ENCODE results near the gene FANK1. TPM values are rescaled to one million over a fixed set of nuclear protein-coding genes. Genes with fewer than 3 reads are reported as not detected.

The FANK1 gene
- polyA plus RNA-seq, 1 donor from 2014 or later = 3.1 TPM

DNA sequence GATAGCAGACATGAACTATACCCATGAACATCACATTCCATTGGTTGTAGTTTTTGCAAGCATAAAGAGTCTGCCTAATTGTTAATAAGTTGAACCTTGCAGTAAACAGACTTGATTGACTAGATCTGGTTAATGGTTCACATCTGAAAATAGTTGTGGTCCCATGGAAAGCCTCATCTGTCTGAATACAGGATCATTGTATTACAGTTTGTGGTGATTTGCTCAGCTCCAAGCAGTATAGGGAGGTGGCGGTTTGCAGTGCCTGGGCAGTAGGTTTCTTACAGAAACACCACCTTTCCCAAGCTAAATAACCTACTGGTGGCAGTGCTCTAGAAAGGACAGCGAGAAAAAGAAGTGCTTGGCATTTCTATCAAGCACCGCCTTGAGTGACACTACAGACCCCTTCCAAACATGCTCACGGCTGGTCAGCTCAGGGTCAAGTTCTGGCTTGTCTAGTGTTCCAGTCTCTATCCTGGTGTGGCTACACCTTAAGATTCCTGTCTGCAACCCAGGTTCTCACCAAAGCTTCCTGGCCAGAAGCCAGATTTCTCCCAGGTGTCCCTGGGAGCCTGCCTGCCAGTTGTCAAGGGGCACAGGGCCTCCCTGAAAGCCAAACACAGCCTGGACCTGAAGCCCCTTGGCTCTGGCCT lies 119.9 kb downstream of the FANK1 start:
- no peak overlapping the region for H3K4me3 ChIP-seq (ENCODE audit: low read length)
- no peaks in the 10 kb centered on the region for H3K79me2 ChIP-seq (replicated peaks; ENCODE audit: insufficient read depth, low read length)
- no peak overlapping the region for H3K27ac ChIP-seq (ENCODE audit: low read length)

GRCh38 chr10:126016882-126017281 lies 120.5 kb downstream of the FANK1 start:
- no peak overlapping the region for H3K27ac ChIP-seq (ENCODE audit: low read length)
- H3K4me3 ChIP-seq (ENCODE audit: low read length) = no peak overlapping the region
- no peaks in the 10 kb centered on the region for H3F3A ChIP-seq (ENCODE audit: insufficient read depth, low read length, poor library complexity, severe bottlenecking)
- H3K9ac ChIP-seq (ENCODE audit: low read length) = no peak overlapping the region
- H4K20me1 ChIP-seq (ENCODE audit: insufficient read depth) = no peaks in the 10 kb centered on the region
- H3K9me2 ChIP-seq (ENCODE audit: insufficient read depth, low read length) = no peaks in the 10 kb centered on the region
- H2AFZ ChIP-seq (ENCODE audit: low read depth, low read length) = no peak overlapping the region
- H3K27me3 ChIP-seq (ENCODE audit: insufficient read depth, low read depth, low read length) = no peaks in the 10 kb centered on the region
- TF ChIP-seq EZH2 (IDR thresholded peaks at IDR 0.05; ENCODE audit: borderline replicate concordance, insufficient read depth, low read length, poor library complexity, severe bottlenecking) = no peak
- TF ChIP-seq RAD21 (conservative IDR thresholded peaks at IDR 0.05) = no peak
- no peak for TF ChIP-seq TAF1 (IDR thresholded peaks at IDR 0.05; ENCODE audit: low read depth)
- no peak for TF ChIP-seq CTCF (IDR thresholded peaks at IDR 0.05; ENCODE audit: poor library complexity, severe bottlenecking)
- no peak for TF ChIP-seq SMC3 (conservative IDR thresholded peaks at IDR 0.05; ENCODE audit: poor library complexity)
- no peak for TF ChIP-seq MXI1 (conservative IDR thresholded peaks at IDR 0.05; ENCODE audit: poor library complexity, severe bottlenecking)
- no peak for TF ChIP-seq REST (IDR thresholded peaks at IDR 0.05; ENCODE audit: borderline replicate concordance)
- TF ChIP-seq EP300 (conservative IDR thresholded peaks at IDR 0.05; ENCODE audit: poor library complexity, severe bottlenecking) = no peak
- no peak for TF ChIP-seq POLR2AphosphoS5 (IDR thresholded peaks at IDR 0.05)
- H3K4me2 ChIP-seq (ENCODE audit: low read length) = no peak overlapping the region
- H3K9me3 ChIP-seq (ENCODE audit: low read length) = no peaks in the 10 kb centered on the region
- H3K36me3 ChIP-seq (ENCODE audit: insufficient read depth, low read length) = no peaks in the 10 kb centered on the region
- no peaks in the 10 kb centered on the region for H3K79me2 ChIP-seq (replicated peaks; ENCODE audit: insufficient read depth, low read length)

More for the DNA sequence above, 119.9 kb downstream of the FANK1 start:
- no peaks in the 10 kb centered on the region for H3K9me3 ChIP-seq (ENCODE audit: low read length)
- H2AFZ ChIP-seq (ENCODE audit: low read depth, low read length) = no peak overlapping the region
- no peaks in the 10 kb centered on the region for H3K27me3 ChIP-seq (ENCODE audit: insufficient read depth, low read depth, low read length)
- H3F3A ChIP-seq (ENCODE audit: insufficient read depth, low read length, poor library complexity, severe bottlenecking) = no peaks in the 10 kb centered on the region
- H3K4me2 ChIP-seq (ENCODE audit: low read length) = no peak overlapping the region
- H3K9ac ChIP-seq (ENCODE audit: low read length) = no peak overlapping the region
- H3K9me2 ChIP-seq (ENCODE audit: insufficient read depth, low read length) = no peaks in the 10 kb centered on the region
- H4K20me1 ChIP-seq (ENCODE audit: insufficient read depth) = no peaks in the 10 kb centered on the region
- H3K36me3 ChIP-seq (ENCODE audit: insufficient read depth, low read length) = no peaks in the 10 kb centered on the region
- TF ChIP-seq RAD21 (conservative IDR thresholded peaks at IDR 0.05) (no peak), CTCF (IDR thresholded peaks at IDR 0.05; ENCODE audit: poor library complexity, severe bottlenecking) (no peak)

Data from neural cell (in vitro differentiated cells).